Kidney epithelial cell (primary cell): ENCODE data around the gene KLHL3. TPM values are rescaled to one million over a fixed set of nuclear protein-coding genes. Genes with fewer than 3 reads are reported as not detected.

Experiments used
- DNase-seq: peaks from one replicate; pipeline ENCODE4 v3.0.0-alpha.2; 2010; ENCODE audit warnings: low read depth
- H3K27me3 ChIP-seq: 2 replicates; pipeline ENCODE4 v1.6.0; 2011; ENCODE audit warnings: low read length; ENCODE audit not compliant: control insufficient read depth, insufficient read depth
- H3K36me3 ChIP-seq: 2 replicates; pipeline ENCODE4 v1.5.1; 2011; ENCODE audit warnings: low read length; ENCODE audit not compliant: control insufficient read depth, insufficient read depth
- H3K4me3 ChIP-seq: 2 replicates; pipeline ENCODE4 v1.5.1; 2011; ENCODE audit warnings: low read depth, mild to moderate bottlenecking, control low read depth, low read length
- total RNA-seq: library from RNA; depleted of rRNA; stranded (reverse); fragments of >200 nt; gene quantifications from 2 replicates; pipeline ENCODE4 v1.2.3, GENCODE V29; 2015
- TF ChIP-seq, protein P1 (sequence below): IDR thresholded peaks from 2 replicates; pipeline ENCODE4 v1.5.1; 2011; ENCODE audit warnings: mild to moderate bottlenecking, moderate library complexity, low read length, control low read depth, inconsistent platforms; ENCODE audit not compliant: insufficient read depth, poor library complexity, severe bottlenecking

Gene KLHL3
- total RNA-seq, 1 donor from 2014 or later: 2.8 TPM

DNA sequence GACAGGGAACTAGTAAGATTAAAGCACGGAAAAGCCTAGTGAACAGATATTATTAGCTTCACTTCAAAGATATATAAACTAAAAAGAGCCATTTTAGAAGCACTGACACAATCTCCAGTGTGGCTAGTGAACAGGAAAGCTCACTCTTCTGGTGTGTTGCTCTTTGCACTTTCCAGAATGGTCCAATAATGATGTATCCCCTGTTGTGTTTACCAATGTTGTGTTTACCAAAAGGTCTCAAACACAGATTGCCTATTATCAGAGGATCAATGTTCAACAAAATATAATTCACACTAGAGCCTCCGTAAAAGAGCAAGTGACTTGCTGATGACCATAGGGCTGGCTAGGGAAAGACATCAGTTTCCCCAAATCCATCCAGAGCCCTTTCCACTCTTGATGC is 11.6 kb downstream of the KLHL3 start:
- Histone ChIP-seq H3K4me3 (no peak overlapping the region), H3K36me3 (no peaks in the 10 kb centered on the region)
- TF ChIP-seq, protein P1, sequence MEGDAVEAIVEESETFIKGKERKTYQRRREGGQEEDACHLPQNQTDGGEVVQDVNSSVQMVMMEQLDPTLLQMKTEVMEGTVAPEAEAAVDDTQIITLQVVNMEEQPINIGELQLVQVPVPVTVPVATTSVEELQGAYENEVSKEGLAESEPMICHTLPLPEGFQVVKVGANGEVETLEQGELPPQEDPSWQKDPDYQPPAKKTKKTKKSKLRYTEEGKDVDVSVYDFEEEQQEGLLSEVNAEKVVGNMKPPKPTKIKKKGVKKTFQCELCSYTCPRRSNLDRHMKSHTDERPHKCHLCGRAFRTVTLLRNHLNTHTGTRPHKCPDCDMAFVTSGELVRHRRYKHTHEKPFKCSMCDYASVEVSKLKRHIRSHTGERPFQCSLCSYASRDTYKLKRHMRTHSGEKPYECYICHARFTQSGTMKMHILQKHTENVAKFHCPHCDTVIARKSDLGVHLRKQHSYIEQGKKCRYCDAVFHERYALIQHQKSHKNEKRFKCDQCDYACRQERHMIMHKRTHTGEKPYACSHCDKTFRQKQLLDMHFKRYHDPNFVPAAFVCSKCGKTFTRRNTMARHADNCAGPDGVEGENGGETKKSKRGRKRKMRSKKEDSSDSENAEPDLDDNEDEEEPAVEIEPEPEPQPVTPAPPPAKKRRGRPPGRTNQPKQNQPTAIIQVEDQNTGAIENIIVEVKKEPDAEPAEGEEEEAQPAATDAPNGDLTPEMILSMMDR: no peak

DNA sequence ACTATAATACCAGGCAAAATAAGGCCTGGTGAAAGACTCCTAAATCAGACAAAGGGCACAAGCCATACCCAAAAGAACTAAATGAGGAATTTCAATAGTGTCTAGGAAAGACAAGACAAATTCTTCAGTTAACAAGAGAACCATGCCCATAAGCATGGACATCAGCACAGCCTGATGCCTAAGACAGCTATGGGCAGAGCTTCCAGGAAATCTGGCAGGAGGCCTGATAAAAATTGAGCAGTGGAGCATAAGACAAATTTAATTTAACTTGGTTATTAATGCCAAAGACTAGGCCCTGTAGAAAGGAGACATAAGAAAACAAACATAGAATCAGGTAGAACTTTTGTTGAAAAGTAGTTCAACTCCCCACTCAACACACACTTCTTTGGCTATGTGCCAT is 17.3 kb downstream of the KLHL3 start:
- H3K36me3 ChIP-seq: no peaks in the 10 kb centered on the region
- no peaks in the 10 kb centered on the region for H3K27me3 ChIP-seq
- H3K4me3 ChIP-seq: no peak overlapping the region
- TF ChIP-seq, protein P1: no peak
- no peak for DNase-seq

More for the DNA sequence above, 11.6 kb downstream of the KLHL3 start:
- DNase-seq: no peak
- no peaks in the 10 kb centered on the region for H3K27me3 ChIP-seq

DNA sequence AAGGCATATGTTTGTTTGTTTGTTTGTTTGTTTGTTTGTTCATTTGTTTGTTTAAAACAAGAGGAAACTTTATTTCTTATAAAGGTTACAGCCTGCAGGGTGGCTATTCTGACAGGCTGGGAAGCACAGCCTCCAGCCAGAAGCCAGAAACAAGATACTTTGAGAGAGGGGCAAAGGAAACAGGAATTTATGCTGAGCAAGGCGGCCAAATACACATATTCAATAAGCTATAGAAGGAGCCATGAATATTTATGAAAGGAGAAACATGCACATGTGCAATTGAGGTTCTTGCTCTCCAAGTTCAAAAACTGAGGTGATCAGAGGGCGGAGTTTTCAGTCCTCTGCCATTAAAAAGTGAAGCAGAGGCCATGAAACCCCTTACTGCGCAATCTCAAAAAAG is 19.6 kb downstream of the KLHL3 start:
- no peak for DNase-seq
- Histone ChIP-seq H3K27me3 (no peaks in the 10 kb centered on the region), H3K36me3 (no peaks in the 10 kb centered on the region), H3K4me3 (no peak overlapping the region)
- TF ChIP-seq, protein P1: no peak

DNA sequence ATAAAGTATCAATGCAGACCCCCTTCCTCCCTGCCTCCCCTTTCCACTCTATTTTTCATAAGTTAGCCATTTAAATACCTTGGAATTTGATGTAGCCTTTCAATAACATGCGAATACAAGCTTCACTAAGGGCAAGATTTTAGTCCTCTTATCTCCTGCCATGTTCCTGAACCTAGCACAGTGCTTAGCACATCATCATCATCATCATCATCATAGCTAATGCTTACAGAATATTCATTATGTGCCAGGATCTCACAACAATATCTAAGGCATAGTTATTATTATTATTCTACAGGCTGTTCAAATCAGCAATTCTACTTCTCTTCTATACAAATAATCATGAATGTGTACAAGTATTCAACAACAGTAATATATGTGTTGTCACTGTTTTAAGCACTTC is 20.4 kb downstream of the KLHL3 start:
- H3K4me3 ChIP-seq: no peak overlapping the region
- H3K36me3 ChIP-seq: no peaks in the 10 kb centered on the region
- TF ChIP-seq, protein P1: no peak
- DNase-seq: no peak
- no peaks in the 10 kb centered on the region for H3K27me3 ChIP-seq

DNA sequence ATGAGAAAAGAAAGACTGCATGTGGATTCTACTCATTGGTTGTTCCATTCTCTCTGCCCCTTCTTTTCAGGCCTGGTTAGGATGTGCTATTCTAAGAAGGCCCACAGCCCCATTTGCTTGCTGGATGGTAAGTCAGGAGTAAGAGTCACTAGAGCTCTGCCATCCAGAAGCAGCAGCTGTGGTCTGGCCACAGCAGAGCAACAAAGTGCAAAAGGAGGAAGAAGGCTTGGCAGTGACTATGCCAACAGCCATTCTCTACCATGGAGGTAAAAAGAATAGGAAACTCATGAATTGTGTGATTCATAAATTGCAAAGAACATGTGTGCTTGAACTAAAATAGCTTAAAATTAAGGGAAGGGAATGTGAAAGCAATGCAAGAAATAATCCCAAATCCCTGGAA is 20.9 kb downstream of the KLHL3 start:
- no peak overlapping the region for H3K4me3 ChIP-seq
- TF ChIP-seq, protein P1: no peak
- H3K27me3 ChIP-seq: no peaks in the 10 kb centered on the region
- H3K36me3 ChIP-seq: no peaks in the 10 kb centered on the region
- no peak for DNase-seq

DNA sequence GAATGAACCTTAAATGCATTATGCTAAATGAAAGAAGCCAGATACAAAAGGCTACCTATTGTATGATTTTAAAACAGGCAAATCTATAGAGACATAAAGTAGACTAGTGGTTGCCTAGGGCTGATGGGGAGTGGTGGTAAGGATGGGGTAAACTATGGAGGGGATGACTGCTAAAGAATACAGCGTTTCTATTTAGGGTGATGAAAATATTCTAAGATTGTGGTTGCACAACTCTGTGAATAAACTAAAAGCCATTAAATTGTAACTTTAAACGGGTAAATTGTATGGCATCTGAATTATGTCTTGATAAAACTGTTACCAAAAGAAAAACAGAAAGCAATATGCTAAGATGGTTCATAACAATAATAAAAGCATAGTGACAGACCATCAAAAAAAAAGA is 21.4 kb downstream of the KLHL3 start:
- TF ChIP-seq, protein P1: no peak
- no peaks in the 10 kb centered on the region for H3K36me3 ChIP-seq
- no peak overlapping the region for H3K4me3 ChIP-seq
- no peaks in the 10 kb centered on the region for H3K27me3 ChIP-seq
- no peak for DNase-seq
